Erythroblast (primary cell): ENCODE measurements around the gene CFAP46.

Experiments
- GATA1 ChIP-seq: IDR thresholded peaks from 2 replicates; pipeline ENCODE4 v1.6.1; 2011; ENCODE audit warnings: low read depth, mild to moderate bottlenecking, control low read depth, low read length, moderate library complexity
- POLR2A ChIP-seq: IDR thresholded peaks from 2 replicates; pipeline ENCODE4 v1.6.1; 2011; ENCODE audit warnings: mild to moderate bottlenecking, low read length

DNA sequence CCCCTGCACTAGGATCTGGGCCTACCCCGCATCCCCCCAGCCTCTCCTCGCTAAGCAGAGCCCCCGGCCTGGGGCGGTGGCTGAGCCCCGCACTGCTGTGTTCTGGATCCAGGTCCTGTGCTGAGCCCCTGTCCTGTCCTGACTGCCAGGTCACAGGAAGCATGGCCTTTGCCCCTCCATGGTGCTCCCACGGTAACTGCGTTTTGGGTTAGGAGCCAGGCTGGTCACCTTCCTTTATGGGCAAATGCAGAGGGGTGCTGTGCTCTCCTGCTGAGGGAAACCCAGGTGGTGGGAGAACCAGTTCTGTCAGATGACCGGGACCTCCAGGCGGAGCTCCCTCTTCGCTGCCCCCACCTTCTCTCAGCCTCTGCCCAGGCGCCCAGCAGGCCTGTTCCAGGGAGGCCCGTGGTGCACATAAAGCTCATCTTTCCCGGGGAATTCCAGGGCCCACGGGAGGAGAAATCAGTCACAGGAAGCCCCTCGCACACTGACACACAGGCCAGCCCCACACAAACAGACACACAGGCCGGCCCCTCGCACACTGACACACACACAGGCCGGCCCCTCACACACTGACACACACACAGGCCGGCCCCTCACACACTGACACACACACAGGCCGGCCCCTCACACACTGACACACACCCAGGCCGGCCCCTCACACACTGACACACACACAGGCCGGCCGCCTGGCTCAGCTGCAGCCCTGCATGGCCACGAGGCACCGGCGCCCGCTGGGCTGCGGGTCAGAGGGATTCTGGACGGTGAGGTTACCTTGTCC is 75.6 kb downstream of the CFAP46 start:
- TF ChIP-seq POLR2A (no peak), GATA1 (no peak)
